Right cardiac atrium (tissue), 5 donors: ENCODE data around the gene KCNK4. TPM values are rescaled to one million over a fixed set of nuclear protein-coding genes. Genes with fewer than 3 reads are reported as not detected.
A peak's percentile ranks its signal among the peaks of the same experiment; 100 is the strongest.

Experiments
- ATAC-seq, 2 donors: fragments of 200-7000 bp; cut with Tn5 transposase; one replicate each; pipeline versions ENCODE4 v1.8.0 to v1.9.1; 2020; ENCODE audit warnings: moderate library complexity in 2 of 2, mild to moderate bottlenecking in 1 of 2
- DNase-seq, 3 donors: peaks; one replicate each; pipeline ENCODE4 v3.0.0-alpha.2; 2020
- H3K27ac ChIP-seq: one replicate; pipeline ENCODE4 v1.5.1; 2013; ENCODE audit warnings: mild to moderate bottlenecking, low read length, control low read depth, moderate library complexity
- H3K27me3 ChIP-seq: one replicate; pipeline ENCODE4 v1.6.1; 2013; ENCODE audit not compliant: control insufficient read depth, insufficient read depth
- H3K4me1 ChIP-seq: one replicate; pipeline ENCODE4 v1.6.1; 2013; ENCODE audit warnings: low read length; ENCODE audit not compliant: control insufficient read depth, insufficient read depth
- H3K4me3 ChIP-seq: one replicate; pipeline ENCODE4 v1.5.1; 2013; ENCODE audit warnings: low read length, control low read depth
- H3K9me3 ChIP-seq: one replicate; pipeline ENCODE4 v1.6.1; 2013; ENCODE audit warnings: low read length; ENCODE audit not compliant: control insufficient read depth
- WGBS: extraction: QIAGEN DNeasy Blood & Tissue Kit; methylation state at CpG from one replicate; pipeline ENCODE4 v1.1.7; 2013; 5-methylcytosine and 5-hydroxymethylcytosine counted together
- intact Hi-C, 4 donors: fragments of 100-400 bp; cut with DNase I; formaldehyde crosslinking; loops; one replicate each; pipeline versions ENCODE4 v1.11.0 to v1.14.0; 2022 to 2023
- polyA plus RNA-seq: library from polyadenylated mRNA; stranded (reverse); fragments of 200-250 nt; gene quantifications from one replicate; pipeline ENCODE4 v1.2.3, GENCODE V29; 2013
- total RNA-seq, 4 donors: library from RNA; stranded (reverse); fragmentation: NEBNext Ultra II Directional; extraction: Animal tissue kit (Norgen Biotek cat#: 25700); gene quantifications; one replicate each; pipeline ENCODE4 v1.2.1, GENCODE V29; 2021
- donor health status: healthy with polysubstance abuse.
- donor health status: DM: no; HTN: yes; CAD: no.
- donor health status: DM: no; HTN: no; CAD: no.
- donor health status: DM: no; HTN: yes; CAD: no; lungs with severe emphysema.
- donor health status: DM: yes; HTN: yes; CAD: no.

Gene KCNK4
- total and polyA plus RNA-seq, 5 donors = 0.05 TPM; not detected in 4

DNA sequence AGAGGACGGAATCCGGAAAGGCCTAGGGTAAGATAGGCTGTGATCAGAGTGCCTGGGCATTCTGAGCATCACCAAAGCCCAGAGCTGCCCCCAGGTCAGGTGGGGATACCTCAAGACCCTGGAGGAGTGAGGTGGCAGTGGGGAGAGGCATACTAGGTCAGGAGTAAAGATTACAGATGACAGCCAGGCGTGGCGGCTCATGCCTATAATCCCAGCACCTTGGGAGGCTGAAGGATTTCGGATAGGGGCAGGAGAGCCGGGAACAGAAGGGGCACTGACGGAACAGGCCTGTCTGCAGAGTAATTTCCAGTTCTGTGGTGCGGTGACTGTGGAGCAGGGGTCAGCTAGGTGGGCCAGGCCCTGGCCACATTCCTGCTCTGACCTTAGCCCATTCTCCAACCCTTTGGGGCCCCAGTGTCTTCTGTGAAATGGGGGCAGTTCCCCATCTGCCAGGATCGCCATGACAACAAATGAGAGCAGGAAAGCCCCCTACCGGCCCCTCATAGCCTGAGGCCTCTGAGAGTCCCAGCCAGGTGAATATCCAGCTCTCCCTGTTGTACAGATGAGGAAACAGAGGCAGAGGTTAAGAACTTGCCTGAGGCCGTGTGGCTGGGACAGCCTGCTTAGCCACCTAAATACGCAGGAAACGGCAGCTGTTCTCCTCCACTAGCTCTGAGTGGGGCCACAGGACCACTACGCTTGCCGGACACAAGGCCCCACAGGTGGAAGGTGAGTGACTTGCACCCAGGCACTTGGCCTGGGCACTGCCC, 15.9 kb upstream of the KCNK4 start:
- H3K4me1 ChIP-seq = no peaks in the 10 kb centered on the region
- no peak overlapping the region for H3K27ac ChIP-seq
- 89% methylated on average over 15 of the region's 15 CpGs for WGBS
- no peak overlapping the region for H3K4me3 ChIP-seq
- no peaks in the 10 kb centered on the region for H3K9me3 ChIP-seq
- no peaks in the 10 kb centered on the region for H3K27me3 ChIP-seq
- intact Hi-C loops = no loop called here
- DNase-seq (peak in 1 of 3 donors; percentile 39), ATAC-seq (no peak)

DNA sequence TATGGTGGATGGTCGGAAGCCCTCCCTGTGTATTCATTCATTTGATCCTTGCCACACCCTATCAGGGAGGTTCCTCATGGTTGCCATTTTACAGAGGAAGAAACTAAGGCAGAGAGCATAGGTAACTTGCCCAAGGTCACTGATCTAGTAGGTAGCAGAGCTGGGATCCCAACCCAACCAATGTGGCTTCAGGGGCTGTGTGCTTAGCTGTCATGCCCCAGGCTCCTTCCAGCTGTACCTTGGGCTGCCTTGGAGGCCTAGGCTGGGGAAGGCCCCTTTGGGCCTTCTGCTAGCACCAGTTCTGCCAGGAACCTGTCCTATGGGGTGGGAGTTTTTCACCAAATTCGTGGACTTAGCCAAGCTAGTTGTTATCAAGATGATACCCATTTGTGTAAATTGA, 15.3 kb upstream of the KCNK4 start:
- intact Hi-C loops = no loop called here
- H3K4me3 ChIP-seq = no peak overlapping the region
- H3K4me1 ChIP-seq = no peaks in the 10 kb centered on the region
- no peak for DNase-seq
- WGBS = 89% methylated on average over 2 of the region's 2 CpGs
- no peak for ATAC-seq
- H3K9me3 ChIP-seq = no peaks in the 10 kb centered on the region
- no peak overlapping the region for H3K27ac ChIP-seq
- H3K27me3 ChIP-seq = no peaks in the 10 kb centered on the region

DNA sequence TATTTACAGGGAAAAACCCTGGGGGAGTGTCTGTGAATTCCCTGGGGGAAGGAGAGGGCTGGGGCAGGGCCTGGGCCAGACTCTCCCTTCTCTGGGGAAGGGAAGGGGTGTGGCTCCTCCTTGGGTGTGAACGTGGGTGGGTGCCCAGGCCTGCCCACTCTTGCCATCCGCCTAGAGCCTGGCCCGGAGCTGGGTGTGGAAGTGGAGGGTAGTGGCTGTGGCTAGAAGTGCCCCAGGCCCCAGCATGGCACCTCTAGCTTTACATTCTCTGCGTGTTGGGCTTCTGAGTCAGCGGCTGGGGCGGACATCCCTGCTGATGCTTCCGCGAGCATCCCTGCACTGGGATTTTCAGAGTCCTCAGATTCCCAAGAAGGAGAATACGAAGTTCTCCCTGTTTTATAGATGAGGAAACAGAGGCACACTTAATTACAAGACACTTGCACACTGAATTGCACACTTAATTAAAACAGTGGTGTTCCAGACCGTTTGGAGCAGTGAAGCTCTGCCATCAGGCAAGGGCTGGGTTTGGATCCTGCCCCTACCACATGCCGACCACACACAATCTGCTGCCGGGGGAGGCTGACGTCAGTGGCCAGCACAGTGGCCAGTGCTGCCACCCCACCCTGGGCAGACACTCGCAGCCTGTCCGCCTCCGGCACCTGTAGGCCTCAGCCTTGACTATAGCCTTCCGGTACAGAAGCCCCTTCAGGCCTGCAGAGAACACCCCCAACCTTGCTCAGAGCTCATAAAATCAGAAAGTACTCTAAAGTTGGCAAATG, 14.3 kb upstream of the KCNK4 start:
- Histone ChIP-seq H3K27ac (no peak overlapping the region), H3K9me3 (no peaks in the 10 kb centered on the region), H3K27me3 (no peaks in the 10 kb centered on the region), H3K4me1 (peaks cover under 1% of the 10 kb centered on the region), H3K4me3 (no peak overlapping the region)
- peak; percentile 15 to 29 for ATAC-seq
- peak in 2 of 3 donors; percentile 52 to 59 for DNase-seq
- intact Hi-C loops = no loop called here
- WGBS = 77% methylated on average over 17 of the region's 17 CpGs

DNA sequence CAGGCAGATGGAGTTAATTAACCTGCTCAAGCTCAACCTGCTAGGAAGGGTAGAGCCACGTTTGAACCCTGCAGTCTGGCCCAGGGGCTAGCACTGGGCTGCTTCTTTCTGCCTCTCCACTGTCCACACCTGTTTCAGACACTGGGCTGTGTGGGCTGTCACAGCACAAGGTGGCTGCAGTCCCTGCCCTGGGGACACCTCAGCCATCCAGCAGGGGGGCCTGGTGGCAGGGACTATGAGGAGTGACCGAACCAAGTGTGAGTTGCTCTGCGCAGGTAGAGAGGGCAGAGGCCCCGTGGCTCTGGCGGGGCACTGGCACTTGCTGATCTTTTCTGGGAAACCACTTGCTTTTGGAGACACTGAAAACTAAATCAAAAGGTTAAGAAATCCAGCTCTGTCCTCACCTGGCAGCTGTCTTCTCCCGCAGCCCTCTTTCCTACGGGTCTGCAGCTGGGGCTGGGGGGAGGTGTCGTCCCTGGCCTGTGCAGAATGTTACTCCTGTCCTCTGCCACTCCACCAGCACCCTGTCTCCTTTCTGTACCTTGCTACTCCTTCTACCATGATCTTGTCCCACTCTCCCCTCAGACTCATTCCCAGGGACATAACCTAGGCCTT, 12.4 kb upstream of the KCNK4 start:
- Histone ChIP-seq H3K4me1 (peaks cover 3% of the 10 kb centered on the region), H3K4me3 (no peak overlapping the region), H3K27me3 (no peaks in the 10 kb centered on the region), H3K9me3 (no peaks in the 10 kb centered on the region), H3K27ac (no peak overlapping the region)
- ATAC-seq (no peak), DNase-seq (peak in 1 of 3 donors; percentile 36)
- intact Hi-C loops = no loop called here
- 80% methylated on average over 8 of the region's 8 CpGs for WGBS

DNA sequence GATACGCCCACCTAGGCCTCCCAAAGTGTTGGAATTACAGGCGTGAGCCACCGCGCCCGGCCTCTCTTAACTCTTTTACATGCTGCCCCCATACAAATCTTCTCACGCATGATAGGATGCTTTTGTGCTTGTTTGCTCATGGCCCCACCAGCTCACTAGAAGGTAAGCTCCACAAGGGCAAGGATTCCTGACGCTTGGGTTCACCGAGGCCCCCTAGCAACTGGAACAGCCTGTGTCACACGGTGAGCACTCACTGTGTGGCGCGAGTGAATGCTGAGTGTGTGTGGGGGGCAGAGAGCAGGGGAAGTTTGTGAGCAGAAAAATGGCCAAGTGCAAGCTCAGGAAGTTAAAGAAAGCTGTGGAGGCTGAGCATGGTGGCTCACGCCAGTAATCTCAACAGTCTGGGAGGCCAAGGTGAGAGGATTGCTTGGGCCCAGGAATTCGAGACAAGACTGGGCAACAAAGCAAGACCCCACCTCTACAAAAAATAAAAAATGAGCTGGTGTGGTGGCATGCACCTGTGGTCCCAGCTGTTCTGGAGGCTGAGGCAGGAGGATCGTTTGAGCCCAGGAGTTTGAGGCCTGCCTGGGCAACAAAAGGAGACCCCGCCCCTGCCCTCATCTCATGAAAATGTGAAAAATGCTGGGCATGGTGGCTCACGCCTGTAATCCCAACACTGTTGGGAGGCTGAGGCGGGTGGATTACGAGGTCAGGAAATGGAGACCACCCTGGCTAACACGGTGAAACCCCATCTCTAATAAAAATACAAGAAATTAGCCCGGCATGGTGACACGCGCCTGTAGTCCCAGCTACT, 8.9 kb upstream of the KCNK4 start:
- Histone ChIP-seq H3K9me3 (no peaks in the 10 kb centered on the region), H3K4me1 (peaks cover 7% of the 10 kb centered on the region), H3K27ac (no peak overlapping the region), H3K27me3 (no peaks in the 10 kb centered on the region), H3K4me3 (no peak overlapping the region)
- DNase-seq = peak in 1 of 3 donors; percentile 33
- intact Hi-C loops = no loop called here
- WGBS = 95% methylated on average over 22 of the region's 22 CpGs
- no peak for ATAC-seq

DNA sequence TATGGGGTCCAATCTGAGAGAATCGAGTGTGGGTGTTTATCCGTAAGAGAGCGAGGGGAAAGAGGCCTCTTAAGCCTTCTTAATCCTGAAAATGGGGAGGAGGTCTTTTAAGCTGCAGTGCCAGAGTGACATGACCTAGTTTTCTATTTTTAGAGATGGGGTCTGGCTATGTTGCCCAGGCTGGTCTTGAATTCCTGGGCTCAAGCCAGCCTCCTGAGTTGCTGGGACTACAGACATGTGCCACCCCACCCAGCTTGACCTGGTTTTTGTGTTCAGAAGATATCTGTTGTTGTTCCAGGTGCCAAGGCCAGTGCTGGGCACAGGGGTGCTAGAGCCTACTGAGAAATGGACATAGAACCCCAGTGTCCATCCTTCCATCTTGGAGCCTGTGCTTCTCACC, 8.0 kb upstream of the KCNK4 start:
- WGBS = 96% methylated on average over 3 of the region's 3 CpGs
- Histone ChIP-seq H3K9me3 (no peaks in the 10 kb centered on the region), H3K27me3 (no peaks in the 10 kb centered on the region), H3K4me1 (peaks cover 7% of the 10 kb centered on the region), H3K27ac (no peak overlapping the region), H3K4me3 (no peak overlapping the region)
- DNase-seq (peak in 1 of 3 donors; percentile 38), ATAC-seq (no peak)
- intact Hi-C loops = no loop called here

DNA sequence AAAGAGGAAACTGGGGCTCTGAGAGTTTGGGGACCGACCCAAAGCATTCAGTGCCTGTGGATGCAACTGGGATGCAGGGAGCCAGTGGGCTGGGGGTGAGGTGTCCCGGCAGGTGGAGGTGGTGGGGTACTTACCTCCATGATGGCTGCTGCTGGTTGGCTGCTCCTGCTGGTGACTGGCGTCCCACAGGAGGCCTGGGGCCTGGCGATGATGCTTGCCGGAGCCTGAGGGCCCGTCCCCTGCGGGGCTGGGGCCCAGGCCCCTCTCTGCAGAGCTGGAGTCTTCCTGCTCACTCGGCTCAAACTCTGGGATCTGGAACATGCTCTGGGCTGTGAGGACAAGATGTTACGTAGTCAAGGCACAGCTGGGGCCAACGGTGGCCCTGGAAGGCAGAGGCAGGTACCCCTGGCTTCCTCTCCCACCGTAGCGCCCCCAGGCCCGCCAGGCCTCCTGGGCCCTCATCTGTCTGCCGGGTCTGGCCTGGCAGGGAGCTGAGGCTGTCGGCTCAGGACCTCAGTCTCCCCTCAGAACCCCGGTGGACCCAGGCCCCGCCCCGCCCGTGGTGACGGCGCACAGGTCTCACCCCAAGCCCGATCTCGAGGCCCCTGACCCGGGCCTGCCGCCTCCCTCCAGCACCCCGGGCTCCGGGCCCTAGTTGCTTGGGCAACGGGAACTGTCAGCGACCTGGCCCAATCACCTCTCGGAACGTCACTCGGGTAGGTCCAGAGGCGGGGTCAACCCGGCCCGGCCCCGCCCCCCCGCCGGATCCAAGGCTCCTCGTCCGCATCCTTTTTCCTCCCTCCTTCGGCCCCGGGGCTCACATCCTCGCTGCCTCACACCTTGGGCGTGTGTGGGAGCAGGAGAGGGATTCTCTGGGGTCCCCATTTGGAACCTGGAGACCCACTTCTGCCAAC, 6.8 kb upstream of the KCNK4 start, which contains the start of gene BAD:
Gene BAD (minus strand): TSS at position 618 of the 914 bp plus-strand sequence. CDS start 297 bp downstream, at position 321.
- intact Hi-C loops = no loop called here

DNA sequence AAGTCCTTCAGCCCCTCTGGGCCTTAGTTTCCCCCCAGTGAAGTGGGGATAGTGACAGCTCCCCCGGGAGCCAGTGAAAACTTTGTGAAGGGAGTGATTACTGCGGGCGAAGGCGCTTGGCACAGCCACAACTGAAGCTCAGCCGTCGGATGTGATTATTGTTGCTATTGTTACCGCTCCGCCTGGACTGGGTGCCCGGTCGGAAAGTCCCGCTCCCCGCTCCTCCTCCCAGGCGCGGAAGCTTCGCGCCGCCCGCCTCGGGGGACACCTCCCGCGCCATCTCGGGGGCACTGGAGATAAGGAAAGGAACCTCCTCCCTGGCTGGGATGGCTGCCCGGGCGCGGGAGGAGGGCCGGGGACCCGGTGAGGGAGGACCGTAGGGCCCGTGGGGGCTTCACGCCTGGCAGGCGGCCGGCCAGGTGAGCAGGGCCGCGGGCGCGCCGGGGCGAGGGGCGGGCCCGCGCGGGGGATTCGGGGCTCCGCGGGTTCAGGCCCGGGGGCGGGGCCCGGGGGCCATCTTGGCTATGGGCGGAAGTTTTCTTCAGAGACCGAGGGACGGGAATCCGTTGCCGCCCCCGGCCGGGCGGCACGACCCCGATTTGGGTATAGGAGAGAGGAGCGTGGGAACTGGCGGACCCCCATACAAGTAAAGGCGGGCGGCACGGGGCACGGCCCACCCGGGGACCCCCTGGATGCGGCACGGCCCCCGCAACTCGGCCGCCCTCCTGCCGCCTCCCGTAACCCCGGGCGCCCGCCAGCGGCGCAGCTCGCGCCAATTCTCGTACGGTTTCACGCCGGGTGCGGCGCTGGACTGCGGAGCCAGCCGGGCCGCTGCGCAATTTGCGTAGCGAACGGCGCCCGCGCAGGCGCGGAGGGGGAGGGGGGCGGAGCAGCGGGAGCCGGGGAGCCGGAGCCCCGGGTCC, 5.9 kb upstream of the KCNK4 start, which contains the start of gene GPR137:
Gene GPR137 (plus strand): TSS at position 887 of the 923 bp plus-strand sequence. CDS start 677 bp downstream, outside the sequence.
- Histone ChIP-seq H3K27ac (peak within 1 kb of the TSS; percentile 84), H3K27me3 (no peaks in the 10 kb centered on the region), H3K4me1 (peaks cover 7% of the 10 kb centered on the region), H3K9me3 (no peaks in the 10 kb centered on the region), H3K4me3 (peak within 1 kb of the TSS; percentile 84)
- ATAC-seq (peak; percentile 73), DNase-seq (peak; percentile 87 to 95 (median 95))
- intact Hi-C loops = no loop called here
- under 1% methylated on average over 102 of the region's 102 CpGs for WGBS

More for the DNA sequence above, 6.8 kb upstream of the KCNK4 start, which contains the start of gene BAD:
- H3K4me1 ChIP-seq = peaks cover 7% of the 10 kb centered on the region
- peak within 1 kb of the TSS; percentile 84 for H3K27ac ChIP-seq
- H3K9me3 ChIP-seq = no peaks in the 10 kb centered on the region
- 3% methylated on average over 44 of the region's 44 CpGs for WGBS
- H3K4me3 ChIP-seq = peak within 1 kb of the TSS; percentile 84
- ATAC-seq (peak; percentile 92), DNase-seq (peak; percentile 95 to 98 (median 98))
- H3K27me3 ChIP-seq = no peaks in the 10 kb centered on the region
